HL-60 (cell line): ENCODE data around the gene JAG1.

Experiments
- DNase-seq, 2 experiments: peaks; one replicate each; pipeline ENCODE4 v3.0.0-alpha.2; 2010 to 2020; ENCODE audit warnings: low read depth in 1 of 2, low spot score in 1 of 2
- H3K27ac ChIP-seq: fragments of 250-450 bp; sonication (Bioruptor Pico); replicated peaks from 2 replicates; pipeline ENCODE4 v1.5.1; 2020; ENCODE audit warnings: mild to moderate bottlenecking, moderate library complexity
- H3K27me3 ChIP-seq: fragments of 250-450 bp; sonication (Bioruptor Pico); 2 replicates; pipeline ENCODE4 v1.5.1; 2021; ENCODE audit warnings: mild to moderate bottlenecking, moderate library complexity; ENCODE audit not compliant: insufficient read depth, poor library complexity, severe bottlenecking
- H3K4me3 ChIP-seq: replicated peaks from 2 replicates; pipeline ENCODE4 v1.5.1; 2011; ENCODE audit warnings: mild to moderate bottlenecking, control low read depth, low read length; ENCODE audit not compliant: insufficient read depth
- GABPA ChIP-seq: IDR thresholded peaks from 2 replicates; pipeline ENCODE4 v1.6.1; 2012; ENCODE audit warnings: low read depth
- POLR2AphosphoS5 ChIP-seq: IDR thresholded peaks from 2 replicates; pipeline ENCODE4 v1.6.1; 2012; ENCODE audit warnings: low read depth
- SPI1 ChIP-seq: IDR thresholded peaks from 2 replicates; pipeline ENCODE4 v1.6.1; 2012; ENCODE audit warnings: low read depth, mild to moderate bottlenecking, borderline replicate concordance
- TF ChIP-seq, protein P1 (sequence below): IDR thresholded peaks from one replicate; pipeline ENCODE4 v1.5.1; 2011; ENCODE audit warnings: low read length, control low read depth, inconsistent platforms; ENCODE audit not compliant: insufficient read depth
- TF ChIP-seq, protein P2 (sequence below): IDR thresholded peaks from 2 replicates; pipeline ENCODE4 v1.6.1; 2012; ENCODE audit warnings: low read depth; ENCODE audit not compliant: insufficient replicate concordance

JAG1 gene

GRCh38 chr20:10649797-10650160 lies 24.0 kb downstream of the JAG1 start:
- H3K4me3 ChIP-seq, result no peak overlapping the region
- DNase-seq, result no peak
- H3K27me3 ChIP-seq, result no peaks in the 10 kb centered on the region
- no peak overlapping the region for H3K27ac ChIP-seq
- TF ChIP-seq SPI1 (no peak), POLR2AphosphoS5 (no peak), GABPA (no peak)
- TF ChIP-seq, protein P1, sequence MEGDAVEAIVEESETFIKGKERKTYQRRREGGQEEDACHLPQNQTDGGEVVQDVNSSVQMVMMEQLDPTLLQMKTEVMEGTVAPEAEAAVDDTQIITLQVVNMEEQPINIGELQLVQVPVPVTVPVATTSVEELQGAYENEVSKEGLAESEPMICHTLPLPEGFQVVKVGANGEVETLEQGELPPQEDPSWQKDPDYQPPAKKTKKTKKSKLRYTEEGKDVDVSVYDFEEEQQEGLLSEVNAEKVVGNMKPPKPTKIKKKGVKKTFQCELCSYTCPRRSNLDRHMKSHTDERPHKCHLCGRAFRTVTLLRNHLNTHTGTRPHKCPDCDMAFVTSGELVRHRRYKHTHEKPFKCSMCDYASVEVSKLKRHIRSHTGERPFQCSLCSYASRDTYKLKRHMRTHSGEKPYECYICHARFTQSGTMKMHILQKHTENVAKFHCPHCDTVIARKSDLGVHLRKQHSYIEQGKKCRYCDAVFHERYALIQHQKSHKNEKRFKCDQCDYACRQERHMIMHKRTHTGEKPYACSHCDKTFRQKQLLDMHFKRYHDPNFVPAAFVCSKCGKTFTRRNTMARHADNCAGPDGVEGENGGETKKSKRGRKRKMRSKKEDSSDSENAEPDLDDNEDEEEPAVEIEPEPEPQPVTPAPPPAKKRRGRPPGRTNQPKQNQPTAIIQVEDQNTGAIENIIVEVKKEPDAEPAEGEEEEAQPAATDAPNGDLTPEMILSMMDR, result no peak
- TF ChIP-seq, protein P2, sequence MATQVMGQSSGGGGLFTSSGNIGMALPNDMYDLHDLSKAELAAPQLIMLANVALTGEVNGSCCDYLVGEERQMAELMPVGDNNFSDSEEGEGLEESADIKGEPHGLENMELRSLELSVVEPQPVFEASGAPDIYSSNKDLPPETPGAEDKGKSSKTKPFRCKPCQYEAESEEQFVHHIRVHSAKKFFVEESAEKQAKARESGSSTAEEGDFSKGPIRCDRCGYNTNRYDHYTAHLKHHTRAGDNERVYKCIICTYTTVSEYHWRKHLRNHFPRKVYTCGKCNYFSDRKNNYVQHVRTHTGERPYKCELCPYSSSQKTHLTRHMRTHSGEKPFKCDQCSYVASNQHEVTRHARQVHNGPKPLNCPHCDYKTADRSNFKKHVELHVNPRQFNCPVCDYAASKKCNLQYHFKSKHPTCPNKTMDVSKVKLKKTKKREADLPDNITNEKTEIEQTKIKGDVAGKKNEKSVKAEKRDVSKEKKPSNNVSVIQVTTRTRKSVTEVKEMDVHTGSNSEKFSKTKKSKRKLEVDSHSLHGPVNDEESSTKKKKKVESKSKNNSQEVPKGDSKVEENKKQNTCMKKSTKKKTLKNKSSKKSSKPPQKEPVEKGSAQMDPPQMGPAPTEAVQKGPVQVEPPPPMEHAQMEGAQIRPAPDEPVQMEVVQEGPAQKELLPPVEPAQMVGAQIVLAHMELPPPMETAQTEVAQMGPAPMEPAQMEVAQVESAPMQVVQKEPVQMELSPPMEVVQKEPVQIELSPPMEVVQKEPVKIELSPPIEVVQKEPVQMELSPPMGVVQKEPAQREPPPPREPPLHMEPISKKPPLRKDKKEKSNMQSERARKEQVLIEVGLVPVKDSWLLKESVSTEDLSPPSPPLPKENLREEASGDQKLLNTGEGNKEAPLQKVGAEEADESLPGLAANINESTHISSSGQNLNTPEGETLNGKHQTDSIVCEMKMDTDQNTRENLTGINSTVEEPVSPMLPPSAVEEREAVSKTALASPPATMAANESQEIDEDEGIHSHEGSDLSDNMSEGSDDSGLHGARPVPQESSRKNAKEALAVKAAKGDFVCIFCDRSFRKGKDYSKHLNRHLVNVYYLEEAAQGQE, result no peak

- no peak for DNase-seq
These were observed 24.6 kb downstream of the JAG1 start for GRCh38 chr20:10649080-10649796.

DNA sequence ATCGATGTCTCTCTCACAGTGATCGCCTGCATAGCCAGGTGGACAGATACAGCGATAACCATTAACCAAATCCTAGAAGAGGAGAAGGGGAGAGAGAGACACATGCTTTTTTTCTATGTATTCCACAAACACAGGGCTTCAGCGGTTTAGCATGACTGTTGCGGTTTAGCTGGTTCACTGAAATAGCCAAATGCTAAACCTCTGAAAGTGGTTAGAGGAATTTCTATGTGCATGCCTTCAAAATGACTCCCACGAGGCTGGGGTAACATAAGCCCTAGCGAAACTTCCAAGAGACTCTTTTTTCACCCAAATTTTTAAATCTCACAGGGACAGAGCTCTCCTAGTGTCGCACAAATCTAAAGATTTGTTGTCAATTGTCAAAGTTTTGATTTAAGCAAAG lies 25.1 kb downstream of the JAG1 start:
- H3K27ac ChIP-seq, result no peak overlapping the region
- no peak for DNase-seq
- H3K27me3 ChIP-seq, result no peaks in the 10 kb centered on the region
- H3K4me3 ChIP-seq, result no peak overlapping the region
- TF ChIP-seq GABPA (no peak), SPI1 (no peak), POLR2AphosphoS5 (no peak)
- TF ChIP-seq, protein P1, result no peak
- TF ChIP-seq, protein P2, result no peak

More at GRCh38 chr20:10649080-10649796, 24.6 kb downstream of the JAG1 start:
- Histone ChIP-seq H3K27me3 (no peaks in the 10 kb centered on the region), H3K4me3 (no peak overlapping the region), H3K27ac (no peak overlapping the region)
- TF ChIP-seq, protein P2, result no peak
- TF ChIP-seq, protein P1, result no peak
- TF ChIP-seq SPI1 (no peak), POLR2AphosphoS5 (no peak), GABPA (no peak)
